GM19468 (cell line): Measurements from ENCODE around the gene CRTAP.

Experiments used
- ATAC-seq: cut with Tn5 transposase; IDR thresholded peaks from one replicate; pipeline ENCODE4 v1.9.1; 2021; ENCODE audit warnings: mild to moderate bottlenecking, moderate library complexity, moderate number of reproducible peaks; ENCODE audit not compliant: unreplicated experiment; ENCODE audit errors: extremely low read depth

CRTAP gene

DNA sequence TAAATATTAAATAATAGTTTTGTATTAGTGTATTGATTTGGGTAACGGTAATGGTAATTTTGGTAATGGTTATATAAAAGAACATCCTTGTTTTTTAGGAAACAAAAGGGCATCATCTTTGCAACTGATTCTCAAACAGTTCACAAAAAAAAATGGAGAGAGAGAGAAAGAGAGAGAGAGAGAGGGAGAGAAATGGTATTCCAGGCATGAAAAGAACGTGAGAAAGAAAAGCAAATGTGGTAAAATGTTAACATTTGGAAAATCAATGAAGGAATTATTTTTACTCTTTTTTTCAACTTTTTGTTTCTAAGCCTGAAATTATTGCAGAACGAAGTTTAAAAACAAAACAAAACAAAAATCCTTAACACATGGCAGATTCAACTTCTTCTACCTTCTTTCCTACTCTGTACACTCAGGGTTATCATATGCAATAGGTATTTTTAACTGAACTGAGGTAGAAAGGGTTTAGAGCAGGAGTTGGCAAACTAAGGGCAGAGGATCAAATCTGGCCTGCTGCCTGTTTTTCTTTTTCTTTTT, 14.6 kb upstream of the CRTAP start:
- no peak for ATAC-seq

DNA sequence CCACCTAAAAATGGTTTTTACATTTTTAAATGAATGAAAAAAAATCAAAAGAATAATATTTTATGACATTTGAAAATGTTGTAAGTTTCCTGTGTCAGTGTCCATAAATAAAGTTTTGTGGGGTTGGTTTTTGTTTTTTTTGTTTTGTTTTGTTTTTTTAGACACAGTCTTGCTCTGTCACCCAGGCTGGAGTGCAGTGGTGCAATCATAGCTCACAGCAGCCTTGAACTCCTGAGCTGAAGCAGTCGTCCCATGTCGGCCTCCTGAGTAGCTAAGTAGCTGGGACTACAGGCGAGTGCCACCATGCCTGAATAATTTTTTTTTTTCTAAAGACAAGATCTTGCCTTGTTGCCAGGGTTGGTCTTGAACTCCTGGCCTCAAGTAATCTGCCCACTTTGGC, 14.1 kb upstream of the CRTAP start:
- ATAC-seq, result no peak

DNA sequence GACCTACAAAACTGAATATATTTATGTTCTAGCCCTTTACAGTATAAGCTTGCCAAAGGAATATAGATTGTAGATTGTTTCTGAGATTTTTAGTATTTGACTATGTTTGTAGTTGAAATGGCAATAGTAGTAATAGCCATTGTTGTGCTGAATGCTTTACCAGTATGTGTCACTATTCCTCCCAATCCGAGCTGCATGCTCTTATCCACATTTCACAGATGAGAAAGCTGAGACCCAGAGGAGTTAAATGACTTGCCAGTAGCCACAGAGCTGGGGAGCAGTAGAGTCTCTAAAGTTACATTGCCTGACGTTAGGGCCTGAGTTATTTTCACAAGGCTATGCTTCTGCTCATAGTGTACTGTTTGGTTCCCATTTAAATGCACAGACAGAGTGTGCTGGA, 13.6 kb upstream of the CRTAP start:
- no peak for ATAC-seq

DNA sequence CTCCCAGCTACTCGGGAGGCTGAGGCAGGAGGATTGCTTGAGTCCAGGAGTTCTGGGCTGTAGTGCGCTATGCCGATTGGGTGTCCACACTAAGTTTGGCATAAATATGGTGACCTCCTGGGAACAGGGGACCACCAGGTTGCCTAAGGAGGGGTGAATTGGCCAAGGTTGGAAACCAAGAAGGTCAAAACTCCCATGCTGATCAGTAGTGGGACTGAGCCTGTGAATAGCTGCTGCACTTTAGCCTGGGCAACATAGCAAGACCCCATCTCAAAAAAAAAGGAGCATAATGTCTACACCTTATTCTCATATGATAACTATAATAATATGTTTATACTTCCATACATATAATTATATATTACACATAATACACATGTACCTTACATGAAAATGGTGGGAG, 10.8 kb upstream of the CRTAP start:
- ATAC-seq, result no peak

DNA sequence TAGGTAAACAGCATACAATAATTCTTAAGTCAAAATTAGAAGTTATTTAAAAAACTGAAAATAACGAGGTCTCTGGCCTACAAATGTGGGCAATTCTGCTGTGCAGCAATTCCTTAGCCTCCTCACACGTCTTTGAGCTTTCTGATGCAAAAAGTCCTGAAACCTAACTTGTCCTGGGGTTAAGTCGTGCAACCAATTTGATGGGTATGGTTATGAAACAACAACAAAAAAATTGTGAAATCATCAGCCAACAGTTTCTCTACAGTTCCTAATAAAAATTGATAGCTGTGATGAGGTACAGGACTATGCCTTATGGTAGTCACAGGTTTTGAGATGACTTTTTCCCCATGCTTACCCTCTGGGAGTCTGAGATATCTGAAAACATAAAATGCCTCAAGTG, 10.3 kb upstream of the CRTAP start:
- no peak for ATAC-seq

DNA sequence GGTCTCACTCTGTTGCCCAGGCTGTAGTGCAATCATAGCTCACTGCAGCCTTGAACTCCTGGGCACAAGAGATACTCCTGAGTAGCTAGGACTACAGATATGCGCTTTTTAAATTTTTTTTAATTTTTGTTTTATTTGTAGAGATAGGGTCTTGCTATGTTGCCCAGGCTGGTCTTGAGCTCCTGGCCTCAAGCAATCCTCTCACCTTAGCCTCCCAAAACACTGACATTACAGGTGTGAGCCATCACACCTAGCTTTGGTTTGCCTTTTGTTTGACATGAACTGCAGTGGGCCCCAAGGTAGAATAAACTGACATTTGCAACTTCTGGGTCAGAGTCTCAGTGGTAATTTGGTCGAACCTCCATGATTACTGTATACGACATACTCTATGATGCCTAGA, 9.0 kb upstream of the CRTAP start:
- ATAC-seq, result no peak

DNA sequence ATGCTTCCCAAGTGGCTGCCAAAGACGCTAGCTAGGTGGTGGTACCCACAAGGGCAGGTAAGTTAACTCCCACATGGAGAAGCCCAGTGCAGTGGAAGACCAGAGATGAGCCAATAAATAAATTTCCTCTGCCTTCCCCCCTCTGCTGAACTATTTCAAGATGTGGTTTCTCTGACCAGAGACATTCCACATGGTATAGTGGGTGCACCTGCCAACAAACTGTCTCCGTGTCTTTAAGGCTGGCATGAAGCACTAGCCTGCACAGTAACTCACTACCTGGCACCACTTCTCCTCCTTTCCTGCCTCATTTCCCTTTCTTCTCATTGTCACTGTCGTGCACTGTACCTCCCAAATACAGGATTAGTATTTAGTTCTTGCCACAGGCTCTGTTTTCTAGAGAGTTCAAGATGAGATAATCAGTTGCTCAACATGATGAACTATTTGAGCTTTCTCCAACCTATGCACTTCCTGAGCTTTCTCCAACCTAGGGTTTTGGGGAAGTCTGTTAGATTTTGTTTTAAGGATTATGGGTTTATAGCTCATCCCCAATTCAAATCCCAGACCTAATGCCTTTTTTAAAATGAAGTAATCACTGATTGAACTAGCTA, 8.4 kb upstream of the CRTAP start:
- no peak for ATAC-seq

DNA sequence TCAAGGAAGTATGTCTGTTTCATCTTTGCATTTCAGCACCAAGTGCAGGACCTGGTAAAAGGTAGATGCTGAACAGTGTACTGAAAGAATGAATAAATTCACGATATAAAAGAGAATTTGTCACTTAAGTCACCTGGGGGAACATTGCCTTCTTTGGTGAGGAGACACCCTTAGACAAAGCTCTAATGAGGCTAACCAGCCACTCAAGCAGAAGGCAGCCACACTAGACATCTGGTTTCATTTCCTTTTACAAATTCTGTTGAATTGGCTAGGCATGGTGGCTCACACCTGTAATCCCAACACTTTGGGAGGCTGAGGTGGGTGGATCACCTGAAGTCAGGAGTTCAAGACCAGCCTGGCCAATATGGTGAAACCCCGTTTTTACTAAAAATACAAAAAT, 7.0 kb upstream of the CRTAP start:
- ATAC-seq, result peak; percentile 25

DNA sequence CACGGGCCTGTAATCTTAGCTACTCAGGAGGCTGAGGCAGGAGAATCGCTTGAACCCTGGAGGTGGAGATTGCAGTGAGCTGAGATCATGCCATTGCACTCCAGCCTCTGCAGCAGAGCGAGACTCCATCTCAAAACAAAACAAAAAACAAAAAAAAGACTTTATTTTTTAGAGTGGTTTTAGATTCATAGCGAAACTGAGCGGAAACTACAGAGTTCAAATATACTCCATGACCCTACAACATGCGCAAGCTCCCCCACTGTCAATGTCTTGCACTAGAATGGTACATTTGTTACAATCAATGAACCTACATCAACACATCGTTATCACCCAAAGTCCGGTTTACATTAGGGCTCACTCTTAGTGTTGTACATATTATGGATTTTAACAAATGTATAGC, 2.2 kb upstream of the CRTAP start:
- no peak for ATAC-seq

DNA sequence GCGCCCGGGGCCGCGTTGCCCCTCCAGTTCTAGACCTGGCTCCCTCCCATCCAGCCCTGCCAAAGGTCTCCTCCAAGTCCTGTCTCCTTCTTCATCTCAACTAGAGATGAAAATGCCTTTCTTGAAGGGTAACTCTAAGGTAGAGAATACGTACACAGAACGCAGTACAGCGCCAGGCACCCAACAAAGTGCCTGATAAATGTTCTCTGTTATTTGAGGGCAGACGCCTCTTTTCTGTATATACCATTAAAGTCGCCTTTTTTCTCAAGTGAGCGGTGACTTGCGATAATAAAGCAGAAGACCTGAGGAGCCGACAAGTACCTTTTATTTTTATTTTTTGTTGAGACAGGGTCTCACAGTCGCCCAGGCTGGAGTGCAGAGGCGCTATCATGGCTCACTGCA, 809 bp downstream of the CRTAP start:
- no peak for ATAC-seq

DNA sequence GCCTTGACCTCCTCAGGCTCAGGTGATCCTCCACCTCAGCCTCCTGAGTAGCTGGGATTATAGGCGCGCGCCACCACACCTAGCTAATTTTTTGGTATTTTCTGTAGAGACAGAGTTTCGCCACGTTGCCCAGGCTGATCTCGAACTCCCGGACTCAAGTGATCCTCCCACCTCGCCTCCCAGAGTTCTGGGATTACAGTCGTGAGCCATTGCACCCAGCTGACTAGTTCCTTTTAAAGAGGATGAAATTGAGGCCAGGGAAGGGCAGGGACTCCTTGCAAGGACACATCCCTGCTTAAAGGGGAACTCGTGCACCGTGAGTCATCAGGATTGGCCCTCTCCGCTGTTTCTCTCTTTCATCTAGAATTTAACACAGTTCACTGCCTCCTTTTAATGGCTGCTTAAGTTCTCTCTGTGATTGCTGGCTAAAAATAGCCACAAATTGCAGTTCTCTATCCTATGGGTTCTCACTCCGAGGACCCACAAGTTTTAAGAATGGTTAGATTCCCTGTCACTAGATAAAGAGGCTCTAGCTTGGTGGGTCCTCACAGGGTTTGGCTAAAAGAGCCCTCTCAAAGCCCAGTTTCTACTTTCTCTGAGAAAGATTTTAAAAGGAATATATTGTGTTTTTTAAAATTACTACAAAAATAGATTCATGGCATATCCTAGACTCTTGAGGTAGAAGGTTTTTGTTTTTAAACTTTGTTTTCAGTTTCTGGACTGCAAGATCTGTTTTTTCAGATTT, 1.4 kb downstream of the CRTAP start:
- no peak for ATAC-seq

DNA sequence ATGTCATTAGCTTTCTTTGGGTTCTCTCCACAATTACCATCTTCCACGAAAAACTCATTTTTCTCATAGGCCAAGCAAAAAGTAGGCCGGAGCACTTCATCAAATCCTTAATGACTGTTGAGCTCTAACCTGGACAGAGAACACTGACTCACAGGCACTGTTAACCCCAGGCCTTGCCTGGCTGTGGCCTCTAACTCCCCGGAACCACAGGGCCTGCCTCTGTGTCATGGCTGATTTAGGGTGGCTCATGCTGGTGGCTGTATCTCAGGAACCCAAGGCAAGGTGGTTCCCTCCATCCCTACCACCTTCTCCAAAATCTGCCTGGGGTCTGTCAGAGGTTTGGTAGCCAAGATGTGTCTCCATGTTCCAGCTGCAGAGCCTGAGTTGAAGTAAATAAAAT, 3.6 kb downstream of the CRTAP start:
- ATAC-seq, result no peak

DNA sequence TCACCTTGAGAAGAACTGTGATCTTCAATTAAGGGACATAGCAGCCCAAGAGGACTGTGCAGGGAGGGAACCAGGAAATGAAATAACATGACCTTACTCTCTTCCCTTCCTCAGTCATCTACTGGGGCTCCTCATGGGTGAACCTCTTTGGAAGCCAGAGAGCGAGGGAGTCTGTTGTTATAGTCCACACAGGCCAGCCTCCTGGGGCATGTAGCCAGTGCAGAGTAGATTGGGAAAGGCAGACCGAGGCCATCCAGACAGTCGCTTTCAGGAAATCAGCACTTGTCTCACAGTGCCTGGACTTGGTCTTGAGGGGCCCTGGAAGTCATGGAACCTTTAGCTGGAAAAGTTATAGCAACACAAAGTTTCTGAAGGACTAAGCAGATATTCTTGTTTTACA, 6.1 kb downstream of the CRTAP start:
- no peak for ATAC-seq

DNA sequence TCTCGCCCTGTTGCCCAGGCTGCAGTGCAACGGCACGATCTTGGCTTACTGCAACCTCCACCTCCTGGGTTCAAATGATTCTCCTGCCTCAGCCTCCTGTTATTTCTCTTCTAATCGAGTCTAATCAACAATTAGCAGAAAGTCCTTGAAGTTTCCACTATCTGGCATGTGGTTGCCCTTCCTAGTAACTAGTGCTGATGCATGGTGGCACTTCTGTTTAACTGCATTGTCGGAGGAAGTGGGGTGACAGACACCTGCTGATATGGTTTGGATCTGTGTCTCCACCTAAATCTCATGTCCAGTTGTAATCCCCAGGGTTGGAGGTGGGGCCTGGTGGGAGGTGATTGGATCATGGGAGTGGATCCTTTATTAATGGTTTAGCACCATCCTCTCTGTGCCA, 9.2 kb downstream of the CRTAP start:
- no peak for ATAC-seq

DNA sequence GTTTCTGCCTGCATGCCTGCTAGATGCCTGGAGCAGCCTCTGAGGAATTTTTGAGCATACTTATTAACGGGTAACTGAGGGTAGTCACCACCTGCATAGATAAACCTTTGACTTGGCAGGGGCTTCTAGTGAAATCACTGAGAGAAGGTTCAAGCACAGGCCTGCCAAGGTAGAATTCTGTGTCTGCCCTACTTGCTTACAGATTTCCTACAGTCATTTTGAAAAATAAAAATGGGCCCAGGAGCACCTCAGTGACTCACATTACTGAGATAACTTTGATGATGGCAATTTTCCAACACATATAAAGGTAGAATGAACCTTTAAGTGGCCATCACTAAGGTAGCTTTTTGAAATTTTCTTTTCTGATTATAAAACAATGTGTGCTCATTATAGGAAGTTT, 10.8 kb downstream of the CRTAP start:
- ATAC-seq, result no peak

DNA sequence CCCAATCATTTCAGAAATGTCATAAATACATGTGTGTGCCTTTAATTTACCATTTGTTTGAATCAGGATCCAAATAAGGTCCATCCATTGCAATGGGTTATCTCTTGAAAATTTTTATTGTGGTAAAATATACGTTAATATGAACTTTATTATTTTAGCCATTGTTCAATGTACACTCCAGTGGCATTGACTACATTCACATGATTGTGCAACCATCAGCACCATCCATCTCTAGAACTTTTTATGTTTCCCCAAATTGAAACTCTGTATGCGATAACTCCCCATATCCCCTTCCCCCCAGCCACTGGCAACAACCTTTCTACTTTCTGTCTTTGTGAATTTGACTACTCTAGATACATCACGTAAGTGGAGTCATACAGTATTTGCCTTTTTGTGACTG, 12.0 kb downstream of the CRTAP start:
- no peak for ATAC-seq

DNA sequence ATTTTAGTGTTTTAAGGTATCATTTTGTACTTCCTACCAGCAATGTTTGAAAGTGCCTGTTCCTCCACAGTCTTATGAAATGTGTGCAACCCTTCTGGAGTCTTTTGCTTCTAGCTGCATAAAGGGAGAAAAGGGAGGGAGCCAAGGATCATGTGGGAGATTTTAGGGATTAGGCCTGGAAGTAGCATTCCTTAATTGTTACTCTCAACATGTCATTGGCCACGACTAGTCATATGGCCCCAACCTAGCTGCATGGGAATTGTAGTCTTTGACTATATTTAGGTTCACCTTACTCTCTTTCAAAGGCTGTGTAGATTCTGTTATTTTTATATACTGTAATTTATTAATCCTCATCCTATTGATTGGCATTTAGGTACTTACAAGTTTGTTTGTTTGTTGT, 14.9 kb downstream of the CRTAP start:
- no peak for ATAC-seq

DNA sequence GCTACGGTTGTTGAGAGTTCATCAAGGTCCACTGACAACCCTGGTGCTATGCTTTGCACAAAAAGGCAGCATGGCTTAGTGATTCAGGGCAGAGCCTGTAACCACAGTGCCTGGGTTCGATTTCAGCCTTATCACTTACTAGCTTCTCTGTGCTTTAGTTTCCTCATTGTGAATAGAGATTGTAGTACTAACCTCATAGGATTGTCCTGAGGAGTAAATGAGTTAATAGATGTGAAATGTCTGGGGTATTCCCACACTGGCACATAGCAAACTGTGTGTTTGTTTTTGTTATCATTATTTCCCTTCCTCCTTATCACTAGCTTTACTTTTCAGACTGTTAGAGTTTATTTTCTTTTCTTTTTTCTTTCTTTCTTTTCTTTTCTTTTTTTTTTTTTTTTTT, 16.3 kb downstream of the CRTAP start:
- no peak for ATAC-seq

DNA sequence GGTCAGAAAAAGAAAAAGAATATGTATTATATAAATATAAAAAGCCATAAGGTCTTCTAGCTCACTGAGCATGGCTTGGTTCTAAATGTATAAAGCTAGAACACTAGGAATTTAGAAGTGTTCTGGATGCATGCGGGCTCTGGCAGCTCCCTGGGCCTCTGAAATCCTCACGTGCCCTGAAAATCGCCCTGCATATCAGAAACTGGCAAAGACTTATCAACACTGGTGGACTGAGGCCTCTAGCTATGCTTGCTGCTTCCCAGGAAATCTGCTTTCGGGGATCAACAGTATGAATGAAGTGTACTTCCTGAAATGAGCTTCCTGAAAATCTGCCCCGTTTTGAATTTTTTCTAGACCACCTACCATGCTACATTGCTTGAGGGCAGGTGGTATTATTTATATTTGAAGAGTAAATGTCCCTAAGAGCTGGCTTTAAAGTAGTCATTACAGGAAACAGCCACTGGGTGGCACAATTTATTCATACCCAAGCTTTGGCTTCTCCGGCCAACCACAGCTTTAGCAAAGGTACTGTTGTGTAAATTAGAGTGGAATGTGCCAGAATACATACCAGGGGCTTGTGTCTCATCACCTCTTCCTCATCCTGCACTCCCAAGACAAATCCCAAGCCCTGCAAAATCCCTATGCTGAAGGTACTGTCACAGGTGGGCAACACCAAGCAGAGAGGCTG, 17.7 kb downstream of the CRTAP start:
- peak; percentile 85 for ATAC-seq

DNA sequence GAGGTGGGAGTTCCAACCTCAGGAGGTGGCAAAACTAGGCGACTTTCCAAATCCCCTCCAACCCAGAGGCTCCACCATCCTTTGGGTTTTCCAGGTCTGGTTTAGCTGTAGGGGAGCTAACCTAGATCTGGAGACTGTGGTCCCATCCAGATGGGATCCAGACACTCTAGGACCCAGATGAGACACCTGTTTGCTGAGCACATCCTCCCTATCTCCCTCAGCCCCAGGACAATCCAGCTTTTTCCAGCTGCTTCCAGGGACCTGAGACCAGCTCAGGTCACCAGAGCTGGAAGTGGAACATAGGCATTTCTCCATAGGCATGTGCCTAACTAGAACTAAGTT, 18.2 kb downstream of the CRTAP start:
- ATAC-seq, result no peak

DNA sequence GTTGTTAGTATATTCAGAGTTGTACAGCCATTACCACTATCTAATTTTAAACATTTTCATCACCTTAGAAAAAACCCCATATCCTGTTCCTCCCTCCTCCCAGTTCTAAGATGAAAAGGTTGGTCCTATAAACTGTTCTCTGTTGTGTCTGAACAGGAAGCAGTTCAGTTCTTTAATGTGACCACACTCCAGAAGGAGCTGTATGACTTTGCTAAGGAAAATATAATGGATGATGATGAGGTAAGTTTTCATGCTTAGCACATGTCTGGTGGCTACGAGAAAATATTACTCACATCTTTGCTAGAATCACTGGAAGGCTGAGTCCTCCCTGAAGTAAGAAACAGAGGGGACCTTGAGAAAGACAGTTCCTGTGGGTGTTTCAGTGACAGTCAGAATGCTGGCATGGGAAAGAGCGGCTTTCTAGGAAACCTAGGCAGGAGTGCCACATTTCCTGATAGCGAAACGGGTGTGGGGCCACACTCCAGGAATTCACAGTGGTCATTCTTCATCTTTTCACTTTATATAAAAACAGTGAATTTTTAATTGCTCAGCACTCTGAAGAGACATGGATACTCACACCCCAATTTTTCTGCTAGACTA, 20.3 kb downstream of the CRTAP start:
- no peak for ATAC-seq
